Right ventricle myocardium superior (tissue), 1 donor: ENCODE data around the gene PRCD. TPM values are rescaled to one million over a fixed set of nuclear protein-coding genes. Genes with fewer than 3 reads are reported as not detected.
A peak's percentile ranks its signal among the peaks of the same experiment; 100 is the strongest.
"Not testable (repeated sequence)": the region's sequence is repeated elsewhere in the genome, so short reads cannot be mapped to it uniquely, and the experiment has no call there.

Experiments used
- ATAC-seq: fragments of 200-7000 bp; cut with Tn5 transposase; one replicate; pipeline ENCODE4 v1.9.1; 2020; ENCODE audit warnings: mild to moderate bottlenecking; ENCODE audit not compliant: poor library complexity
- DNase-seq: peaks from one replicate; pipeline ENCODE4 v3.0.0-alpha.2; 2020
- intact Hi-C: fragments of 100-400 bp; cut with DNase I; formaldehyde crosslinking; loops from one replicate; pipeline ENCODE4 v1.11.2; 2022
- total RNA-seq: library from RNA; stranded (reverse); fragmentation: NEBNext Ultra II Directional; extraction: Animal tissue kit (Norgen Biotek cat#: 25700); gene quantifications from one replicate; pipeline ENCODE4 v1.2.1, GENCODE V29; 2021
- donor health status: DM: no; HTN: yes; CAD: no; lungs with severe emphysema.

PRCD gene
- total RNA-seq, 1 donor from 2014 or later, result 4.0 TPM

GRCh38 chr17:76561799-76562268, 22.0 kb downstream of the PRCD start:
- no peak for DNase-seq
- no peak for ATAC-seq
- intact Hi-C loops, result no loop called here

GRCh38 chr17:76562734-76563148, 22.9 kb downstream of the PRCD start:
- DNase-seq (no peak), ATAC-seq (peak; percentile 50)
- intact Hi-C loops, result no loop called here

GRCh38 chr17:76563359-76563758, 23.5 kb downstream of the PRCD start:
- intact Hi-C loops, DNase-seq, ATAC-seq: not testable (repeated sequence)

DNA sequence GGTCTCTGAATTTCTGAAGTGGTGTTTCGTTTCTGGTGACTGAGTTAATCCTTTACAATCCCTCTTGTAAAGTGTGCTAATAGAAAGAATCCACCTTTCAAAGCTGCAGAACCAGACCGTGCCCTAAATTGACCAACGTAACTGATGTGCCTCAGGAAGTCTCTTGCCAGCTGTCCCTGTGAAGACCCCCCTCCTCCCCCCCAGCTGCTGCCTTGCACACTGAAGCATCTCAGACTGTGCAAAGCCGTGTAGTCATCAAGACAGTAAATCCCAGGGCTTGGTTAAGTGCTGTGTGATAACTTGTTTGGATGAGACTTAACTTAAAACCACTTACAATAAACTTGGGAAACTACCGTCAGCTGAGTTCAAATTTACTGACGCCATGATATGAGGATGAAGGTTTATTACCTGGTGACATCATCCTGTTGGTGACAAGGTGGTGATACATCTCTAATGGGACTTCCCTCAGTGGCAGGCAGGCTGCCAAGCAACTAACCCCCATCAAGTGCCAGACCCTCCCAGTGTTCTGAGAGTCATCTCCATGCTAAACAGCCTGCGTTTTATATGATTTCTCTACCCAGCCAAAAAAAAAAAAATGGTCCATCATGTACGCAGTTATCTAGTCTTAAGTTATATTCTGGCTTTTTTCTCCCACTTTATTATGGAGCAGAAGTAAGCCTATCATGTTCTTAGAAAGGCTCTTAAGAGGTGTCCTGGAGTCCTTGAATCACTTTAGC, 25.3 kb downstream of the PRCD start:
- ATAC-seq, DNase-seq, intact Hi-C loops: not testable (repeated sequence)

DNA sequence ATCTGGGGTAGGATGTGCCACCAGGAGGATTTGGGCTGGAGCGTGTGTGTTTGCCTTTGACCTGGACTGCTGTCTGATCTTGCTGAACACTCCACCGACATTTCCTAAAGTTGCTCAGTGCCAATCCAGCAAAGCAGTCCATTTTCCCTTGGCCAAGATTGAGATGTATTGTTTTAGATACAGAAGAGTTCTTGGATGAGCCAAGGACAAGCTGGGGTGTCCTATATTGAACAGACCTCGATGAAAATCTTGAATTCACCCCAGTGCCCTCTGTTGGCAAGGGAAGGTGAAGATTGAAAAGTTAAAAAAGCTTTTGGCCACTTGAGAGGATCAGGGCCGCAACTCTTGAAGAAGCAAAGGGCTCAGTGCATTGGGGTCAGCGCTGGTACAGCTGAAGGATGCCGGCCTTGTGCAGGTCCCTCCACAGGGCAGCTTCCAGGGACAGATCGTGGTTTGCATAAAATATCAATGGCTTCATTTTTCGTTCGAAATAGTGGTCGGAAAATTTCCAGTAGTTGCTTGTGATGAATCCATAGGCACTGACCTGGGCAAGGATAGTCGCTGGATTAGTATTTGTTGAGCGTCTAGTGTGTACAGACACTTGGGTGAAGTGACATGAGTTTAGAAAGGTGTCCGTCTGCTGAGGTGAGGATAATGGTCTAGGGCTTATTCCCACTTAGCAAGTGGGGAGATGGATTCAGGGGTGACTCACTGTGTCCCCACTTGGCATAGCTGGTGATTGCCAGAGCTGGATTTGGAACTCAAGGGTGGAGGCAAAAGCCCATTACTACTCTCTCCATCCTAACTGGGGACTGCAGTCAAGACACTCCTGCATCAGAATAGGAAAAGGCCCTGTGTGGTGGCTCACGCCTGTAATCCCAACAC, 26.1 kb downstream of the PRCD start:
- ATAC-seq (no peak), DNase-seq (no peak)
- intact Hi-C loops, result no loop called here

DNA sequence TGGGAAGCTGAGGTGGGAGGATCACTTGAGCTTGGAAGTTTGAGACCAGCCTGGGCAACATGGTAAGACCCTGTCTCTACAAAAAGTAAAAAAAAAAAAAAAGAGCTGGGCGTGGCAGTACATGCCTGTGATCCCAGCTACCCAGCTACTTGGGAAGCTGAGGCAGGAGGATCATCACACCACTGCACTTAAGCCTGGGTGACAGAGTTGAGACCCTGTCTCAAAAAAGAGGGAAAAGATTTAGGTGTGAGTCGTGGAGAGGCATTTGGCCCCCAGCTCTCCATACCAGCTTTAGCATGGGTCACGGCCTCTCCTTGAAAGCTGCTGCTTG, 26.7 kb downstream of the PRCD start:
- intact Hi-C loops, result no loop called here
- no peak for DNase-seq
- no peak for ATAC-seq

DNA sequence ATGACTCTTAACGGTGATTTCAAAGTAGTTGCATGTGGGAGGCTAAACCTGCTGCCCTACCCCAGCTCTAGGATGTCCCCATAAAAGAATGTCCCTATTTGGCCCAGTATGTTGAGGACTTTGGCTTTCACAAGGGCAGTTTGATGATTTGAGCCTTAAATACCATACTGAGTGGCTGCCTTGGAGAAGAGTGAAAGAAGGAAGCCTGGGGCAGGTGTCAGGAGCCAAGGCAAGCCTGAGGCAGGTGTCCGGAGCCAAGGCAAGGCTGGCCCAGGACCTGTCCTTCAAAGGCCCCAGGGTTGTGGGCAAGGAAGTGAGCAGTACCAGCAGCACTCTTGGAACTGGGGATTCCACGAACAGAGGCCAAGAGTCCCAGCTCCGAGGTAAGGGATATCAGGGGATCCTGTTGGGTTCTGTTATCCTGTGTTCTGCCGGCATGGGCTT, 27.2 kb downstream of the PRCD start:
- no peak for DNase-seq
- ATAC-seq, result no peak
- intact Hi-C loops, result no loop called here

DNA sequence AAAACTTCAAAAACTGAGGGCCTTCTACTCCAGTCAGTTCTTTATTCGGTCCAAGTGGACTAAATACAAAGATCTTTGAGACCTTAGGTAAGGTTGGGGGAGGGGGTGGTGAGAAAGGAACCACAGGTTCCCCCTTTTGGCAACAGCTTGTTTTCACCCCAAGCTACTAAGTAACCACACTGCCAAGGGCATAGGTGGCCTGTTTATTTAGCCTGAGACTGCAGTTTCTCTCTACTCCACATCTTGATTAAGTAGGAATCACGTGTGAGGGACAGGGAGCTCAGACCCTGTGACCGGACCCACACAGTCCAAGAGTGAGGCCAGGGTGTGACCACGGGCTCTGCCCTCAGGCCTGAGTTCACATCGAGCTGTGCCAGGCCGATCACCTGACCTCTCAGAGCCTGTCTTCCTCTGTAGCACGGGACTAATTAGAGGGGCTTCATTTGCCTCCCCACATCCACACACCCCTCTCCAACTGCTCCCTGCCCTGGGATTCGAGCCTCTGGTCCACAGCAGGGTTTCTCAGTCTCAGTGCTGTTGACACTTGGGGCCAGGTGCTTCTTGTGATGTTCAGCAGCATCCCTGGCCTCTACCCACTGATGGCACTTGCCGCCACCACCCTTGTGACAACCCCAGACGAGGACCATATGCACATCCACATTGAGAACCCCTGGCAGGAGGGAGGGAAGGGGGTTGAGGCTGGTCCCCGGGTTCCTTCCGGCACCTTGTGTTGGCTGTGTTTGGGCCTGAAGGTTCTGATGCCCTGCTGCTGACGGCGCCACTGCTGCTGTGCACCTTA, 28.0 kb downstream of the PRCD start:
- DNase-seq (no peak), ATAC-seq (peak; percentile 26)
- intact Hi-C loops, result no loop called here

- intact Hi-C loops, result no loop called here
- no peak for ATAC-seq
- no peak for DNase-seq
Observed at GRCh38 chr17:76568811-76569221, 29.0 kb downstream of the PRCD start.

DNA sequence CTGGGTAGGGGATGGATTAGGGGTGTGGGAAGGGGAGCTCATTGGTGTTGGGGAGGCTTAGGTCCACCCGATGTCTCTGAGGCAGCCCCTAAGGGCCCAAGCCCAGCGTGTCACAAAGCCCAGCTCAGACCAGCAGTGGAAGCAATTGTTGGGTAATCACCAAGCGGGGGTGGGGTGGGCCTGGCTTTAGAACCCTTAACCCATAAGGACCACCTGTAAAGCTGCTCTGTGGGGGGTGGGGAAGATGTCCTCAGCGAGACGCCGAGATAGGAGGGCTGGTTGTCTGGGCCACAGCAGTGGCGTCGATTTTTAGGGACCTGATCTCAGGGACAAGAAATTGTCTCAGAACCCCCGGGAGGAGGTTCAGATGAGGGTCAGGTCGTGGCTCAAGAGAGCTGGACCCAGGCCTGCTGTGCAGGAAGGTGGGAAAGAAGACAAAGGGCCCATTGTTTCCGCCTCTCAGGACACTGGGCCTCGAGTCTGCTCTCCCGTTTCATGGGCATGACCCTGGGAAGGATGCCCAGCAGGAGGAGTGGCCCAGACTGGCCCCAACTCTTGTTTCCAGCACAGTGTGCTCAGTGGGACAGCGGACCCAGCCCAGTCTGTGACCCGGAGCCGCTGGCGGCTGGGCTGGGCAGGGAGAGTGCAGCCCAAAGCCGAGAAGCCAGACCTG, 29.9 kb downstream of the PRCD start:
- peak; percentile 68 for ATAC-seq
- DNase-seq, result peak; percentile 71
- intact Hi-C loops, result no loop called here

DNA sequence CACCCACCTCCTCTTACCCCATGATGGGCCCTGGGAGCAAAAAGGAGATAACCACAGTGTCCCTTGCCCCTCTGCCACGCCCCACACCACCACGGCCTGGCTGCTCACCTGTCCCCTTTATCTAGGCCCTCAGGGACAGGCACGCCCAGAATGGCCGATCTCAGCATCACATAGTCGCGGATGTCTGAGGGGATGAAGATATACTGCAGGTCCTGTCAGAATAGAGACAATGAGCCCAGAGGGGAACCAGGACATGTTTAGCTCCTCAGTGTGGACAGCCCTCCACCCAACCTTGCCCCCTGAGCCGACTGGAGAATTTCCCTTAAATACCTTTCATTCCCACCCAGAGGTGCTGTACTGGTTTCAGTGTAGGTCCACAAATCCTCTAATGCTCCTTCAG, 30.6 kb downstream of the PRCD start:
- DNase-seq, result no peak
- no peak for ATAC-seq
- intact Hi-C loops, result no loop called here

GRCh38 chr17:76570877-76571471, 31.1 kb downstream of the PRCD start:
- DNase-seq (no peak), ATAC-seq (no peak)
- intact Hi-C loops, result no loop called here

GRCh38 chr17:76572201-76572910, 32.5 kb downstream of the PRCD start:
- intact Hi-C loops, result no loop called here
- no peak for ATAC-seq
- DNase-seq, result no peak

- intact Hi-C loops, result no loop called here
- no peak for ATAC-seq
- DNase-seq, result no peak
Observed at GRCh38 chr17:76573096-76573495, 33.3 kb downstream of the PRCD start.

DNA sequence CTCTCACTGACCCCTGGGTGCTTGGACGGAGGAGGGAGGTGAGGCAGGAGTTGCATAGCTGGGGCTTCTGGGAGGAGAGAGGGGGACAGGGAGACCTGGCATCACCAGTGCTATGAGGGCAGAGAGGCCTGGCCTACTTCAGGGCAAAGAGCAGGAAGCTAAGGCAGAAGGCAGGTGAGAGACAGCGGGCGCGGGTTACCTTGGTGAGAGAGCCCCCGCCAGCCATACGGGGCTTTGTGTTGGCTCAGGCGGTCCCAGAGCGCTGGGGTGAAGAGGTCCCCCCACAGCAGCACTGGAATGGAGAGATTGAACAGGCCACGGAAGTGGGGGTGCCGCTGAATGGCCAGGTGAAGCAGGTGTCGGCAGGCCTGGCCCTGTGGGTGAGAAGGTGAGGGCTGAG, 34.3 kb downstream of the PRCD start:
- intact Hi-C loops, result no loop called here
- DNase-seq (no peak), ATAC-seq (no peak)

GRCh38 chr17:76575570-76575969, 35.7 kb downstream of the PRCD start:
- no peak for DNase-seq
- intact Hi-C loops, result no loop called here
- no peak for ATAC-seq

GRCh38 chr17:76576189-76576588, 36.3 kb downstream of the PRCD start:
- no peak for DNase-seq
- intact Hi-C loops, result no loop called here
- no peak for ATAC-seq

GRCh38 chr17:76577876-76578275, 38.0 kb downstream of the PRCD start:
- ATAC-seq, result no peak
- DNase-seq, result no peak
- intact Hi-C loops, result no loop called here
